G401.6 (cell line): Measurements from ENCODE around the gene TTC39C.
"Not testable (repeated sequence)": the region's sequence is repeated elsewhere in the genome, so short reads cannot be mapped to it uniquely, and the experiment has no call there.

Source experiments
- FAIRE-seq: peaks from 2 replicates; lab custom pipeline; 2012; peaks lifted over from hg19 to GRCh38; lab: Jason Lieb, UNC

The TTC39C gene

GRCh38 chr18:24018299-24018886 lies 3.8 kb downstream of the TTC39C start:
- no peak for FAIRE-seq

GRCh38 chr18:24019641-24020331 lies 5.2 kb downstream of the TTC39C start:
- FAIRE-seq = no peak

GRCh38 chr18:24021505-24021904 lies 7.0 kb downstream of the TTC39C start:
- no peak for FAIRE-seq

GRCh38 chr18:24022161-24022560 lies 7.6 kb downstream of the TTC39C start:
- no peak for FAIRE-seq

GRCh38 chr18:24023185-24023814 lies 8.7 kb downstream of the TTC39C start:
- no peak for FAIRE-seq

- no peak for FAIRE-seq
Measured at GRCh38 chr18:24024425-24024824, 9.9 kb downstream of the TTC39C start.

- FAIRE-seq = no peak
Measured at GRCh38 chr18:24026457-24026856, 11.9 kb downstream of the TTC39C start.

GRCh38 chr18:24027156-24027827 lies 12.7 kb downstream of the TTC39C start:
- no peak for FAIRE-seq

- FAIRE-seq = not testable (repeated sequence)
Measured at GRCh38 chr18:24028946-24029345, 14.4 kb downstream of the TTC39C start.

- FAIRE-seq = no peak
Measured at GRCh38 chr18:24031318-24031717, 16.8 kb downstream of the TTC39C start.

GRCh38 chr18:24031916-24032315 lies 17.4 kb downstream of the TTC39C start:
- FAIRE-seq = no peak

- FAIRE-seq = no peak
Measured at GRCh38 chr18:24033641-24034412, 19.3 kb downstream of the TTC39C start.

GRCh38 chr18:24035316-24035715 lies 20.8 kb downstream of the TTC39C start:
- no peak for FAIRE-seq

GRCh38 chr18:24039671-24040070 lies 25.1 kb downstream of the TTC39C start:
- no peak for FAIRE-seq

- no peak for FAIRE-seq
Measured at GRCh38 chr18:24041691-24042090, 27.1 kb downstream of the TTC39C start.

GRCh38 chr18:24043403-24043802 lies 28.8 kb downstream of the TTC39C start:
- no peak for FAIRE-seq

GRCh38 chr18:24048261-24048660 lies 33.7 kb downstream of the TTC39C start:
- no peak for FAIRE-seq

GRCh38 chr18:24049142-24049541 lies 34.6 kb downstream of the TTC39C start:
- no peak for FAIRE-seq

GRCh38 chr18:24051031-24051947 lies 36.7 kb downstream of the TTC39C start:
- no peak for FAIRE-seq

- no peak for FAIRE-seq
Measured at GRCh38 chr18:24052053-24052452, 37.5 kb downstream of the TTC39C start.

- no peak for FAIRE-seq
Measured at GRCh38 chr18:24053211-24053610, 38.7 kb downstream of the TTC39C start.
